Activated T-cell treated with anti-CD3 and anti-CD28 coated beads, Interleukin-2, amount 50 U/mL, for 24 hours (primary cell): ENCODE measurements around the gene TSN.
A peak's percentile ranks its signal among the peaks of the same experiment; 100 is the strongest.
"Not testable (repeated sequence)": the region's sequence is repeated elsewhere in the genome, so short reads cannot be mapped to it uniquely, and the experiment has no call there.

Experiments used
- DNase-seq: peaks from one replicate; pipeline ENCODE4 v3.0.0-alpha.2; 2020
- H3K27ac Mint-ChIP-seq: 2 replicates; pipeline ENCODE4 v1.8.0; 2020; ENCODE audit warnings: mild to moderate bottlenecking, mixed read lengths
- H3K27me3 Mint-ChIP-seq: 2 replicates; pipeline ENCODE4 v1.8.0; 2020; ENCODE audit warnings: mixed read lengths
- H3K36me3 Mint-ChIP-seq: 2 replicates; pipeline ENCODE4 v1.8.0; 2020; ENCODE audit warnings: low read depth, mixed read lengths
- H3K4me1 Mint-ChIP-seq: 2 replicates; pipeline ENCODE4 v1.8.0; 2020; ENCODE audit warnings: low read depth, mixed read lengths
- H3K4me3 Mint-ChIP-seq: 2 replicates; pipeline ENCODE4 v1.8.0; 2020; ENCODE audit warnings: mild to moderate bottlenecking, moderate library complexity, mixed read lengths
- H3K9me3 Mint-ChIP-seq: 2 replicates; pipeline ENCODE4 v1.8.0; 2020; ENCODE audit warnings: mixed read lengths

TSN gene

DNA sequence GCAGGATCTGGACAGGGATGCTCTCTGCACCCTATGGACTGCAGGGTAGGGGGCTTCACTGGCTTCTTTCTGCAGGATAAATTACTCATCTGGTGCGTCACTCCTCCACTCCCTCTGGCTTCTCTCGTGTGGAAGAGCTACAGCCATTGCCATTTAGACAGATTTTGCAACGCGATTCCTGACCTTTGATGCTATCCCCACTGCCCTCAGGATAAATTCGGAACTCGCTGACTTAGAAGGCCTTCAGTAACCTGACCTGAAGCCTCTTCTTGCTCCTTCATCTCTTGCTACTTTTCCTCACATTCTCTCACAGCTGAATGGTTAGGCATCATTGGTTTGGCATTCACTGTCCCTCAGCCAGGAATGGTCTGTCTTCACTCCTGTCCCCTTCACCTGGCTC lies 24.1 kb upstream of the TSN start:
- Mint-ChIP-seq H3K4me1 (peaks cover 68% of the 10 kb centered on the region), H3K27me3 (no peaks in the 10 kb centered on the region), H3K27ac (peak overlapping the region; percentile 82), H3K36me3 (peaks cover 98% of the 10 kb centered on the region), H3K9me3 (no peaks in the 10 kb centered on the region), H3K4me3 (no peak overlapping the region)
- peak; percentile 18 for DNase-seq

- not testable (repeated sequence) for H3K9me3 Mint-ChIP-seq, H3K27me3 Mint-ChIP-seq
- peak overlapping the region; percentile 98 for H3K27ac Mint-ChIP-seq
- H3K4me3 Mint-ChIP-seq, result peak overlapping the region; percentile 99
- H3K4me1 Mint-ChIP-seq, result peaks cover 61% of the 10 kb centered on the region
- peak; percentile 11 for DNase-seq
- peaks cover 70% of the 10 kb centered on the region for H3K36me3 Mint-ChIP-seq
Measured at GRCh38 chr2:121734544-121734943, 20.9 kb upstream of the TSN start.

GRCh38 chr2:121735518-121736074 lies 19.9 kb upstream of the TSN start:
- DNase-seq, result peak; percentile 2
- Mint-ChIP-seq H3K4me3 (peak overlapping the region; percentile 99), H3K27ac (peak overlapping the region; percentile 98), H3K4me1 (peaks cover 54% of the 10 kb centered on the region), H3K9me3 (no peaks in the 10 kb centered on the region), H3K27me3 (no peaks in the 10 kb centered on the region), H3K36me3 (peaks cover 60% of the 10 kb centered on the region)

DNA sequence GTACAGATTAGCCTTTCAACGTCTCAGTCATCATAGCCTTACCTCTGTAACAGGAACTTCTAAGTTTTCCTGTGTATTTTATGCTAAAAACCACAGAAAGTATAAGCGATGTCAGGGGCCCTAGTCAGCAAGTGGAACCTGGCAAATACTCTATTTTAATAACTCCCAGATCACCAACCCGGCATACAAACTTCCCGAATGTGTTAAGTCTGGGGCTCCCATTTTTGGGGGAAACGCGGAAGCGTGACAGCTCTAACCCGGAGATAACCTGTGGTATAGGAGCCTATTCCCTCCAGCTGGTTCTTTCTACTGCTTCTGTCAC lies 19.4 kb upstream of the TSN start:
- peaks cover 55% of the 10 kb centered on the region for H3K36me3 Mint-ChIP-seq
- peak overlapping the region; percentile 98 for H3K27ac Mint-ChIP-seq
- no peaks in the 10 kb centered on the region for H3K9me3 Mint-ChIP-seq
- no peak for DNase-seq
- H3K4me3 Mint-ChIP-seq, result peak overlapping the region; percentile 99
- H3K27me3 Mint-ChIP-seq, result no peaks in the 10 kb centered on the region
- H3K4me1 Mint-ChIP-seq, result peaks cover 50% of the 10 kb centered on the region

DNA sequence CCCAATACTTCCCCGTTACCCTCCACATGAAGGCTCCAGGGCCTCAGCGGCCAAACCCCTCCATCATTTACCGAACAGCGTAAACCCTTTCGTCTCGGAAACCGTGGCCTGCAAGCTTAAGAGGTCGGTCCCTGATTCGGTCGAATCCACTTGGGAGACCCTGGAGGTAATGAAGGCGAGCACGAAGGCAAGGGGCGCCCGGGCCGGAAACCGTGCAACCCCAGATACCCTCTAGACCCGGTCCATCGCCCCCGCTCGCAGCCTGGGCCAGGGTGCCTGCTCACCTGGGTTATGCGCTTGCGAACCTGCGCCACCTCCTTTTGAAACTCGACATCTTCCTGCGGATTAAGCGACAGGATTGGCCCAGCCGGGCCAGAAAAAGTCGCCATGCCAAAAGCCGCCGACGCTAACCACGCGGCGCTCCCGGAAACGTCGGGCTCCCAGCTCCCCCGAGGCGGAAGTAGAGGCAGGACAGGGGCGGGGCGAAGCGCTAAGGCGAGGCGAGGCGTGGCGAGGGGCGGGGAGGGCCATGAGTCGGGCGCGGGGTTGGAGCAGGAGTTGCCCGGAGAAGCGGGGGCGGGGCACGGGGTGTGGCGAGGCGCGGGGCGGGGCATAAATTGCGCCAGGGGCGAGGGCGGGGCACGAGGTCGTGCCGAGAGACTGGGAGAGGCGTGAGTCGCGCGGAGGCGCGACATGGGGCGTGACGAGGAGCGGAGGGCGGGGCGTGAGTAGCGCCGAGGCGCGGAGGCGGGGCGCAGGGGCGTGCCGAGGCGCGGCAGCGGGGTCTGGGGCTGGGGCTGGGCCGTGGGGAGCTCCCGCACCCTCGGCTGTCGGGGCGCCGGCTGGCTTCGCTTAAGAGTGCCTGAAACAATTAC lies 18.8 kb upstream of the TSN start, which contains the start of gene NIFK:
NIFK (minus strand) TSS at position 414 of the 875 bp plus-strand sequence; CDS start at position 389, 25 bp downstream.
- no peaks in the 10 kb centered on the region for H3K27me3 Mint-ChIP-seq
- DNase-seq, result peak; percentile 100
- H3K9me3 Mint-ChIP-seq, result no peaks in the 10 kb centered on the region
- H3K4me1 Mint-ChIP-seq, result peaks cover 44% of the 10 kb centered on the region
- peak within 1 kb of the TSS; percentile 99 for H3K4me3 Mint-ChIP-seq
- peaks cover 49% of the 10 kb centered on the region for H3K36me3 Mint-ChIP-seq
- peak within 1 kb of the TSS; percentile 98 for H3K27ac Mint-ChIP-seq

DNA sequence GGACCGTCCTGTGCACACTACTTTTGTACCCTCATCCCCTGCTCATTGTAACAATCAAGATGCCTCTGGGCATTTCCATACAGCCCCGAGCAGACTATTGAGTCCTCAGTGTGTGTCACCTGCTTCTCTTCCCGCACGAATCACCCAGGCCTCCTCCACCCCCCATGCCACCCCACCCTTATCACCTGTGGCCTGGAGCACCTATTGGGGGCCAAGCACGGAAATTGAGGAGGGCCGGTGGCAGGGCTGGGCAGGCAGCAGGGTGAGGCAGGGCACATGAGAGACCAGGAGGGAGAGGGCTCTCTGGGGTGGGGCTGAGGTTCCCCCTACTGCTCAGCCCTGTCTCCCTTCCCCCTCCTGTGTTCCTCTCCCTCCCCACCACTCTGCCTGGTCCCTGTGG lies 14.5 kb upstream of the TSN start:
- Mint-ChIP-seq H3K36me3 (peaks cover 8% of the 10 kb centered on the region), H3K4me3 (no peak overlapping the region), H3K9me3 (no peaks in the 10 kb centered on the region), H3K4me1 (peaks cover 23% of the 10 kb centered on the region), H3K27me3 (no peaks in the 10 kb centered on the region), H3K27ac (no peak overlapping the region)
- no peak for DNase-seq

GRCh38 chr2:121741450-121741849 lies 14.0 kb upstream of the TSN start:
- Mint-ChIP-seq H3K27ac (no peak overlapping the region), H3K4me3 (no peak overlapping the region), H3K4me1 (peaks cover 28% of the 10 kb centered on the region), H3K36me3 (peaks cover 3% of the 10 kb centered on the region), H3K9me3 (no peaks in the 10 kb centered on the region), H3K27me3 (no peaks in the 10 kb centered on the region)
- no peak for DNase-seq

DNA sequence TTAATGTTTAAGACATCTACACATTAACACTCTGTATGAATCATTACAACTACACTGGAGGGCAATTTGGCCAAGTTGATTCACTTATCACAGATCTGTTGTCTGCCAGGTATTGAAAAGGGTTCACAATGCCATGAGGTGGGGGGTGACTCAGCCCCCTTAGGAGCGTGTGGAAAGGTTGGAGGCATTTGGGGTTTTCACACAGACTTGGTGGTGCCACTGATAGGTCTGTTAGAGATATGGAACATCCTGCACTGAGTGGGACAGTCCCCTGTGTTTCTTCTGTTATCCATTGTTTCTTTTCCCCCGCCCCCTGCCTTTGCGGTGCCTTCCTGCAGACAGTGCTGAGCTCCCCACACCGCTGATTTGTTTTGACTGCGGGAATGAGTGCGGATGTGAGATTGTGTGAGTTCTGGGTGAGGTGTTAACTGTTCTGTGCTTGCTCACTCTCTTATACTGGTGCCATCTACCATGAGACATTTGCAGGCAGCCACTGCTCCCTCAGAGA lies 9.3 kb upstream of the TSN start:
- H3K27me3 Mint-ChIP-seq, result no peaks in the 10 kb centered on the region
- no peak for DNase-seq
- no peaks in the 10 kb centered on the region for H3K36me3 Mint-ChIP-seq
- no peak overlapping the region for H3K4me3 Mint-ChIP-seq
- peaks cover 15% of the 10 kb centered on the region for H3K4me1 Mint-ChIP-seq
- no peaks in the 10 kb centered on the region for H3K9me3 Mint-ChIP-seq
- peak overlapping the region; percentile 81 for H3K27ac Mint-ChIP-seq

GRCh38 chr2:121748202-121748601 lies 7.2 kb upstream of the TSN start:
- DNase-seq, result no peak
- Mint-ChIP-seq H3K4me3 (no peak overlapping the region), H3K4me1 (peaks cover 15% of the 10 kb centered on the region), H3K27me3 (no peaks in the 10 kb centered on the region), H3K36me3 (no peaks in the 10 kb centered on the region), H3K27ac (no peak overlapping the region), H3K9me3 (no peaks in the 10 kb centered on the region)

GRCh38 chr2:121754851-121755236 lies 607 bp upstream of the TSN start:
- H3K27me3 Mint-ChIP-seq, result no peaks in the 10 kb centered on the region
- no peaks in the 10 kb centered on the region for H3K9me3 Mint-ChIP-seq
- peak overlapping the region; percentile 93 for H3K4me3 Mint-ChIP-seq
- no peak for DNase-seq
- H3K27ac Mint-ChIP-seq, result peak overlapping the region; percentile 95
- H3K36me3 Mint-ChIP-seq, result peaks cover 42% of the 10 kb centered on the region
- H3K4me1 Mint-ChIP-seq, result peaks cover 33% of the 10 kb centered on the region

GRCh38 chr2:121764681-121765228 lies 9.3 kb downstream of the TSN start:
- no peaks in the 10 kb centered on the region for H3K9me3 Mint-ChIP-seq
- H3K4me1 Mint-ChIP-seq, result peaks cover 8% of the 10 kb centered on the region
- H3K27me3 Mint-ChIP-seq, result no peaks in the 10 kb centered on the region
- peaks cover 96% of the 10 kb centered on the region for H3K36me3 Mint-ChIP-seq
- peak overlapping the region; percentile 19 for H3K27ac Mint-ChIP-seq
- no peak overlapping the region for H3K4me3 Mint-ChIP-seq
- no peak for DNase-seq

DNA sequence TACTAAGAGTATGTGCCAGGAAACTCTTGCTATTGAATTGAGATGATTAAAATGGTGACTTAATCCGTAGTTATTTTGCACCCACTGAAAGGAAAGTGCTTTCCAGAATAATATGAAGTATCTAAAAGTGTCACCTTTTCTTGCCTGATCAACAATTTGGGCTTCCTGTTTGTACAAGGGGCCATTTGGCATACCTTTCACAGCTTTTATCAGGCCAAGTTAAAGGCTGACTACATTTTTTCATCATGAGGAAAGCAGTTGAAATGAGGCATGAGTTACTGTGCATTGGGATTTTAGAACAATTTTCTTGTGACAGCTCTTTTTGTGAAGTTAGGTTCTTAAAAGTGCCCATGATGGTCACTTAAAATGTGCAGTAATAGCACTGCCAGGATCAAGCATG lies 11.2 kb downstream of the TSN start:
- peaks cover 86% of the 10 kb centered on the region for H3K36me3 Mint-ChIP-seq
- no peaks in the 10 kb centered on the region for H3K4me1 Mint-ChIP-seq
- no peaks in the 10 kb centered on the region for H3K9me3 Mint-ChIP-seq
- H3K4me3 Mint-ChIP-seq, result no peak overlapping the region
- H3K27ac Mint-ChIP-seq, result peak overlapping the region; percentile 19
- no peaks in the 10 kb centered on the region for H3K27me3 Mint-ChIP-seq
- DNase-seq, result no peak

DNA sequence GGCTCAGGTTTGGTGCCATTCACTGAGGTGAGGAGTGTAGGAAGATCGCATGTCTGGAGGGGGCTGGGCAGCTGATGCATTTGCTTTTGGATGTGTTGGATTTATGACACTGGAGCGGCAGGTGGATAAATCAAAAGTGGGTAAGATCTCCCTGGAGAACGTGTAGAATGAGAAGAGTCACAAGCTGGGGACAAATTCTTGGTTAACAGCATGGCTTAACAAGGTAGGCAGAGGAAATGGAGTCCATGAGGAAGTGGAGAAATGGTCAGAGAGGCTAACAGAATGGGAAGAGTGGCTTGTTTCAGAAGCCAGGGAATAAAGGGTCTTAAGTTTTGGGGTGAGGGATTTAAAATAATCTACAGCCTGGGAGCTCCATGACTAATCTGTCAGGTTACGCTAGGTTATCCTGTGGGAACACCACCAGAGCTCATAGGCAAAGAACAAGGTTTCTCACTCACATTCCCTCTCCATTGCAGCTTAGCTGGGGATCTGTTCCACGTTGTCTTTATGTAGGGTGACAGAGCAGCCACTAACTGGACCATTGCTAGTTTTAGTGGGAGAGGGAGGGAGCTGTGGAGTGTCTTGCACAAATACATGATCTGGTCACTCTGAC lies 12.8 kb downstream of the TSN start:
- no peak overlapping the region for H3K27ac Mint-ChIP-seq
- no peak for DNase-seq
- H3K4me1 Mint-ChIP-seq, result no peaks in the 10 kb centered on the region
- H3K4me3 Mint-ChIP-seq, result no peak overlapping the region
- no peaks in the 10 kb centered on the region for H3K9me3 Mint-ChIP-seq
- peaks cover 72% of the 10 kb centered on the region for H3K36me3 Mint-ChIP-seq
- no peaks in the 10 kb centered on the region for H3K27me3 Mint-ChIP-seq

DNA sequence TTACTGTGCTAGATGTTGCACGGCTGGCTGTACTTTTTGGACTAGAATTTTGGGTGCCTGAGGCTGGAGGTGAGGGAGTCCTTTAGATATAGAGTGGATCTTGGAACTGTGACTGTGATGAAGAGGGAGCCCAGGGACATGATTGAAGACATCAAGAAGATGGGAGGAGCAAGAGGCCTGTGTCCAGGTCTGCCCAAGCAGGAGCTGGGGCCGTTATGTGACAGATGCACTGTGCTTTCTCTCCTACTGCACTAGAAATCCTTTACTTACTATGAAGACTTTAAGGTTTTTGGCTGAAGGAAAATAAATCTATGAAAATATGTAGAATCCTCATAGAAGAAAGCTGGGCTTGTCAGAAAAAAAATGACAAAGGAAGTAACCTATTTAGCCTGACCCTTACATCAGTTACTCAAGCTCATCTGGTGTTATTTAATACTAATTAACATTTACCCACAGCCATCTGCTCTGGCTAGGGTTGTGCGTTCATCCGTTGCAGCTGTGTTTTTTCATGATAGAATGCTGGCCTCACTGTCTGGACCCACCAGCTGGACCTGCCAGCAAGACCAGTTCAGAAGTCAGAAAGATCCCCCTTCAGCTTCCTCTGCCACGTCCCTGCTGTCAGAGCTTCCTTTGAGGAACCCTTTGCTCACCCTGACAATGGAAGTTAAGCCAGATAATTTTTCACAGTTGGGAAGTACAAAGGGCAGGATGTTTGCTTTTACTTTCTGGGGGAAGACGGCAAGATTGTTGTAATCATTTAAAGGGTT lies 16.7 kb downstream of the TSN start:
- Mint-ChIP-seq H3K27ac (no peak overlapping the region), H3K36me3 (peaks cover 33% of the 10 kb centered on the region), H3K4me3 (no peak overlapping the region), H3K4me1 (peaks cover 4% of the 10 kb centered on the region), H3K27me3 (no peaks in the 10 kb centered on the region), H3K9me3 (no peaks in the 10 kb centered on the region)
- DNase-seq, result no peak
